K562 (cell line): ENCODE measurements around the gene HTT-AS. TPM values are rescaled to one million over a fixed set of nuclear protein-coding genes. Genes with fewer than 3 reads are reported as not detected.

Source experiments
- MIER1 ChIP-seq: fragments of 450-650 bp; IDR thresholded peaks from 2 replicates; pipeline ENCODE4 v1.6.1; 2016; ENCODE audit warnings: antibody characterized with exemption, mild to moderate bottlenecking, low read depth
- PTRF ChIP-seq: fragments of 450-650 bp; IDR thresholded peaks from 2 replicates; pipeline ENCODE4 v1.6.1; 2016; ENCODE audit warnings: mild to moderate bottlenecking, missing genetic modification characterization, missing compliant biosample characterization
- SMAD4 ChIP-seq: fragments of 250-450 bp; sonication (Bioruptor Pico); conservative IDR thresholded peaks from 2 replicates; pipeline ENCODE4 v1.8.0; 2021; ENCODE audit warnings: inconsistent platforms, mild to moderate bottlenecking, moderate library complexity
- SP1 ChIP-seq: sonication (generic); formaldehyde crosslinking; IDR thresholded peaks from 2 replicates; pipeline ENCODE4 v1.8.1; 2022; ENCODE audit warnings: mild to moderate bottlenecking, missing genetic modification reagents
- SRF ChIP-seq, 2 experiments: fragments of 250-450, 450-650 bp in 1 of 2; sonication (Bioruptor Pico) in 1 of 2; sonication (generic) in 1 of 2; formaldehyde crosslinking; IDR thresholded peaks; 2 replicates each; pipeline versions ENCODE4 v1.5.0 to v1.5.1; 2020 to 2022; ENCODE audit warnings: mild to moderate bottlenecking in 1 of 2, missing genetic modification reagents in 1 of 2
- ZC3H8 ChIP-seq: fragments of 450-650 bp; IDR thresholded peaks from 2 replicates; pipeline ENCODE4 v1.6.1; 2017
- ZNF830 ChIP-seq: fragments of 250-450 bp; sonication (Bioruptor Pico); IDR thresholded peaks from 2 replicates; pipeline ENCODE4 v1.5.0; 2021; ENCODE audit warnings: mild to moderate bottlenecking
- polyA plus RNA-seq, 8 experiments: library from polyadenylated mRNA; depleted of rRNA in 4 of 8; stranded (reverse) in 5 of 8; unstranded in 3 of 8; fragments of >200 nt; fragmentation: Nextera tagmentation in 2 of 8; fragmentation: Illumina TruSeq in 1 of 8; extraction: Ambion mirVana in 2 of 8; extraction: Trizol in 1 of 8; gene quantifications; 2 replicates each; pipeline versions ENCODE4 v1.2.1 to v1.2.3, GENCODE V29; 2011 to 2014; ENCODE audit warnings: inconsistent platforms in 1 of 8, missing spikeins in 1 of 8
- total RNA-seq, 7 experiments: library from RNA; depleted of rRNA in 6 of 7; stranded (reverse); fragments of >200 nt in 6 of 7; fragmentation: Illumina TruSeq in 2 of 7; extraction: Trizol in 2 of 7; gene quantifications; 2 replicates each; pipeline versions ENCODE4 v1.2.1 to v1.2.3, GENCODE V29; 2011 to 2021; ENCODE audit warnings: low replicate concordance in 1 of 7
- TF ChIP-seq, protein P1 (sequence below): sonication (generic); formaldehyde crosslinking; IDR thresholded peaks from 2 replicates; pipeline ENCODE4 v1.4.0; 2020; ENCODE audit warnings: mild to moderate bottlenecking, missing genetic modification reagents
- TF ChIP-seq, protein P2 (sequence below): sonication (generic); formaldehyde crosslinking; IDR thresholded peaks from 2 replicates; pipeline ENCODE4 v1.9.0; 2022; ENCODE audit warnings: mild to moderate bottlenecking, missing genetic modification reagents
- TF ChIP-seq, protein P3 (sequence below), 3 experiments: fragments of 200-800 bp in 1 of 3; fragments of 250-450 bp in 1 of 3; fragments of 450-650 bp in 1 of 3; sonication (Bioruptor Pico) in 1 of 3; sonication (Bioruptor generic) in 1 of 3; formaldehyde crosslinking in 1 of 3; IDR thresholded peaks; 2 replicates each; pipeline versions ENCODE4 v1.6.1 to v1.8.0; 2016 to 2022; ENCODE audit warnings: mild to moderate bottlenecking in 2 of 3, missing genetic modification characterization in 2 of 3, missing compliant biosample characterization in 1 of 3, moderate library complexity in 1 of 3
- TF ChIP-seq, protein P4 (sequence below), 2 experiments: fragments of 250-450 bp in 1 of 2; fragments of 450-650 bp in 1 of 2; sonication (Bioruptor Pico) in 1 of 2; IDR thresholded peaks; 2 replicates each; pipeline versions ENCODE4 v1.6.1 to v1.8.0; 2016 to 2021; ENCODE audit warnings: mild to moderate bottlenecking in 2 of 2, moderate library complexity in 2 of 2, missing compliant biosample characterization in 1 of 2, missing genetic modification characterization in 1 of 2
- TF ChIP-seq, protein P5 (sequence below): sonication (generic); formaldehyde crosslinking; IDR thresholded peaks from 2 replicates; pipeline ENCODE4 v1.8.1; 2023; ENCODE audit warnings: mild to moderate bottlenecking, missing genetic modification reagents

Gene HTT-AS
- total and polyA plus RNA-seq, 9 of the 15 experiments (the other 6 are each of a cell fraction or from before 2014, with no cell fraction given), result not detected

DNA sequence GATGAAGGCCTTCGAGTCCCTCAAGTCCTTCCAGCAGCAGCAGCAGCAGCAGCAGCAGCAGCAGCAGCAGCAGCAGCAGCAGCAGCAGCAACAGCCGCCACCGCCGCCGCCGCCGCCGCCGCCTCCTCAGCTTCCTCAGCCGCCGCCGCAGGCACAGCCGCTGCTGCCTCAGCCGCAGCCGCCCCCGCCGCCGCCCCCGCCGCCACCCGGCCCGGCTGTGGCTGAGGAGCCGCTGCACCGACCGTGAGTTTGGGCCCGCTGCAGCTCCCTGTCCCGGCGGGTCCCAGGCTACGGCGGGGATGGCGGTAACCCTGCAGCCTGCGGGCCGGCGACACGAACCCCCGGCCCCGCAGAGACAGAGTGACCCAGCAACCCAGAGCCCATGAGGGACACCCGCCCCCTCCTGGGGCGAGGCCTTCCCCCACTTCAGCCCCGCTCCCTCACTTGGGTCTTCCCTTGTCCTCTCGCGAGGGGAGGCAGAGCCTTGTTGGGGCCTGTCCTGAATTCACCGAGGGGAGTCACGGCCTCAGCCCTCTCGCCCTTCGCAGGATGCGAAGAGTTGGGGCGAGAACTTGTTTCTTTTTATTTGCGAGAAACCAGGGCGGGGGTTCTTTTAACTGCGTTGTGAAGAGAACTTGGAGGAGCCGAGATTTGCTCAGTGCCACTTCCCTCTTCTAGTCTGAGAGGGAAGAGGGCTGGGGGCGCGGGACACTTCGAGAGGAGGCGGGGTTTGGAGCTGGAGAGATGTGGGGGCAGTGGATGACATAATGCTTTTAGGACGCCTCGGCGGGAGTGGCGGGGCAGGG, 711 bp upstream of the HTT-AS start (continued):
- TF ChIP-seq, protein P1, sequence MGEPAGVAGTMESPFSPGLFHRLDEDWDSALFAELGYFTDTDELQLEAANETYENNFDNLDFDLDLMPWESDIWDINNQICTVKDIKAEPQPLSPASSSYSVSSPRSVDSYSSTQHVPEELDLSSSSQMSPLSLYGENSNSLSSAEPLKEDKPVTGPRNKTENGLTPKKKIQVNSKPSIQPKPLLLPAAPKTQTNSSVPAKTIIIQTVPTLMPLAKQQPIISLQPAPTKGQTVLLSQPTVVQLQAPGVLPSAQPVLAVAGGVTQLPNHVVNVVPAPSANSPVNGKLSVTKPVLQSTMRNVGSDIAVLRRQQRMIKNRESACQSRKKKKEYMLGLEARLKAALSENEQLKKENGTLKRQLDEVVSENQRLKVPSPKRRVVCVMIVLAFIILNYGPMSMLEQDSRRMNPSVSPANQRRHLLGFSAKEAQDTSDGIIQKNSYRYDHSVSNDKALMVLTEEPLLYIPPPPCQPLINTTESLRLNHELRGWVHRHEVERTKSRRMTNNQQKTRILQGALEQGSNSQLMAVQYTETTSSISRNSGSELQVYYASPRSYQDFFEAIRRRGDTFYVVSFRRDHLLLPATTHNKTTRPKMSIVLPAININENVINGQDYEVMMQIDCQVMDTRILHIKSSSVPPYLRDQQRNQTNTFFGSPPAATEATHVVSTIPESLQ, result no peak; the same call in 1 of the 2 replicates
- TF ChIP-seq, protein P2, sequence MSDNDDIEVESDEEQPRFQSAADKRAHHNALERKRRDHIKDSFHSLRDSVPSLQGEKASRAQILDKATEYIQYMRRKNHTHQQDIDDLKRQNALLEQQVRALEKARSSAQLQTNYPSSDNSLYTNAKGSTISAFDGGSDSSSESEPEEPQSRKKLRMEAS (CRISPR knock-in tag), result no peak
- TF ChIP-seq SRF (CRISPR knock-in tag; IDR thresholded peaks at IDR 0.05), result no peak
- peak; percentile 52 for TF ChIP-seq SP1 (CRISPR knock-in tag)
- TF ChIP-seq, protein P3, sequence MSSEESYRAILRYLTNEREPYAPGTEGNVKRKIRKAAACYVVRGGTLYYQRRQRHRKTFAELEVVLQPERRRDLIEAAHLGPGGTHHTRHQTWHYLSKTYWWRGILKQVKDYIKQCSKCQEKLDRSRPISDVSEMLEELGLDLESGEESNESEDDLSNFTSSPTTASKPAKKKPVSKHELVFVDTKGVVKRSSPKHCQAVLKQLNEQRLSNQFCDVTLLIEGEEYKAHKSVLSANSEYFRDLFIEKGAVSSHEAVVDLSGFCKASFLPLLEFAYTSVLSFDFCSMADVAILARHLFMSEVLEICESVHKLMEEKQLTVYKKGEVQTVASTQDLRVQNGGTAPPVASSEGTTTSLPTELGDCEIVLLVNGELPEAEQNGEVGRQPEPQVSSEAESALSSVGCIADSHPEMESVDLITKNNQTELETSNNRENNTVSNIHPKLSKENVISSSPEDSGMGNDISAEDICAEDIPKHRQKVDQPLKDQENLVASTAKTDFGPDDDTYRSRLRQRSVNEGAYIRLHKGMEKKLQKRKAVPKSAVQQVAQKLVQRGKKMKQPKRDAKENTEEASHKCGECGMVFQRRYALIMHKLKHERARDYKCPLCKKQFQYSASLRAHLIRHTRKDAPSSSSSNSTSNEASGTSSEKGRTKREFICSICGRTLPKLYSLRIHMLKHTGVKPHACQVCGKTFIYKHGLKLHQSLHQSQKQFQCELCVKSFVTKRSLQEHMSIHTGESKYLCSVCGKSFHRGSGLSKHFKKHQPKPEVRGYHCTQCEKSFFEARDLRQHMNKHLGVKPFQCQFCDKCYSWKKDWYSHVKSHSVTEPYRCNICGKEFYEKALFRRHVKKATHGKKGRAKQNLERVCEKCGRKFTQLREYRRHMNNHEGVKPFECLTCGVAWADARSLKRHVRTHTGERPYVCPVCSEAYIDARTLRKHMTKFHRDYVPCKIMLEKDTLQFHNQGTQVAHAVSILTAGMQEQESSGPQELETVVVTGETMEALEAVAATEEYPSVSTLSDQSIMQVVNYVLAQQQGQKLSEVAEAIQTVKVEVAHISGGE (CRISPR knock-in tag; IDR thresholded peaks at IDR 0.05), result no peak
- TF ChIP-seq, protein P4, sequence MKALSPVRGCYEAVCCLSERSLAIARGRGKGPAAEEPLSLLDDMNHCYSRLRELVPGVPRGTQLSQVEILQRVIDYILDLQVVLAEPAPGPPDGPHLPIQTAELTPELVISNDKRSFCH (CRISPR knock-in tag; IDR thresholded peaks at IDR 0.05), result no peak
- TF ChIP-seq, protein P4 (tag; IDR thresholded peaks at IDR 0.05), result no peak
- TF ChIP-seq PTRF (tag), result no peak
- TF ChIP-seq SMAD4 (CRISPR knock-in tag), result 0 out of 2 replicates have a peak, but pooled peaks have one; percentile 7
- TF ChIP-seq ZNF830 (CRISPR knock-in tag), result no peak
- TF ChIP-seq, protein P5, sequence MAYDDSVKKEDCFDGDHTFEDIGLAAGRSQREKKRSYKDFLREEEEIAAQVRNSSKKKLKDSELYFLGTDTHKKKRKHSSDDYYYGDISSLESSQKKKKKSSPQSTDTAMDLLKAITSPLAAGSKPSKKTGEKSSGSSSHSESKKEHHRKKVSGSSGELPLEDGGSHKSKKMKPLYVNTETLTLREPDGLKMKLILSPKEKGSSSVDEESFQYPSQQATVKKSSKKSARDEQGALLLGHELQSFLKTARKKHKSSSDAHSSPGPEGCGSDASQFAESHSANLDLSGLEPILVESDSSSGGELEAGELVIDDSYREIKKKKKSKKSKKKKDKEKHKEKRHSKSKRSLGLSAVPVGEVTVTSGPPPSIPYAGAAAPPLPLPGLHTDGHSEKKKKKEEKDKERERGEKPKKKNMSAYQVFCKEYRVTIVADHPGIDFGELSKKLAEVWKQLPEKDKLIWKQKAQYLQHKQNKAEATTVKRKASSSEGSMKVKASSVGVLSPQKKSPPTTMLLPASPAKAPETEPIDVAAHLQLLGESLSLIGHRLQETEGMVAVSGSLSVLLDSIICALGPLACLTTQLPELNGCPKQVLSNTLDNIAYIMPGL (CRISPR knock-in tag), result no peak
- no peak for TF ChIP-seq ZC3H8
- TF ChIP-seq MIER1, result no peak
